HG03342 (cell line): Measurements from ENCODE around the gene TCEAL5.
"Not testable (repeated sequence)": the region's sequence is repeated elsewhere in the genome, so short reads cannot be mapped to it uniquely, and the experiment has no call there.

Source experiments
- ATAC-seq: cut with Tn5 transposase; IDR thresholded peaks from one replicate; pipeline ENCODE4 v1.9.1; 2021; ENCODE audit warnings: mild to moderate bottlenecking, moderate library complexity; ENCODE audit not compliant: unreplicated experiment

TCEAL5 gene

DNA sequence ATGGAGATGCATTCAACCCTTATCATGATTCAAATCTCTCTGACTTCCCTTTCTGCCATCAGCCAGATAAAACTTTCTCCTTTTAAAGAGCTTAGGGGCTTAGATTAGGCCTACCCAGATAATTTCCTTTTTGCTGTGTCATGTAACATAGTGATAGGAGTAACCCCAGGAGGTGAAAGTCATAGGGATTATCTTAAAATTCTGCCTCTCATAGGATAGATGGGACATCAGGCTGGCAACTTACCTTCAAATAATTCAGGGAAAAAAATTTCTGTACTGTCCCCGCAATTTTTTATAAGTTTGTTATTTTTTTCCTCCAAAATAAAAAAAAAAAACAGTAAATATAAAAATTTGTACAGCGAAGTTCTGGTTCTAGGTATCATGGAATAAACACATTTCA, 40.9 kb downstream of the TCEAL5 start:
- not testable (repeated sequence) for ATAC-seq

DNA sequence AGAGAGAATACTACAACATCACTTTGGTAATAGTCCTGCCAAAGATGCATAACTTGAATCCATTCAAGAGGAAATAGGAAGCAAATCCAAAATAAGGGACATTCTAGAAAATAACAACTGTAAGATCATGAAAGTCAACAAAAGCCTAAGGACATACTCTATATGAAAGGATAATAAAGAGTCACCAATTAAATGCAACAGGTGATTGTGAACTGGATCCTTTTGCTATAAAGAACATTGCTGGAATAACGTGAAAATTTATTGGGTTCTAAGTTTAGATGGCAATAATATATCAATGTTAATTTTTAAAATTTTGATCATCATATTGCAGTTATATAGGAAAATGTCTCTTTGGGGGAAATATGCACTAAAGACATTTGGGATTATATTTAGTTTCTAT, 41.7 kb downstream of the TCEAL5 start:
- no peak for ATAC-seq

DNA sequence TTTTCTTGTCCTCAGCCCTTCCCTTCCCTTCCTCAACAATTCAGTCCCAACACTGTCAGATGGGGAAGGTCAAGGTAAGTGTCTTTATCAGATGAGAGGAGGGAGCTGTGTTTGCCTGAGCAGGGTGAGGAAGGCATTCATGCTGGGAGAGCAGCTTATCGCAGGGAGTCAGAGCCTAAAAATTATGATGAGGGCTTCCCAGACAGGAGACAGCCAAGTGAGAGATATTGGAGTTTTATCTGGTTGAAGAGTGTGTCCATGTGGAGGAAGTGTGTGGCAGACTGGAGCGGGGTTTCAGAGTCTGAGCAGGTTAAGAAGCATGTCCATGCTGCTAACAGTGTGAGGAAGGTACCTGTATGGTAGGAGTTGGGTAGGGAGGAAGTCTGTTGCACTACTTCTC, 43.3 kb downstream of the TCEAL5 start:
- ATAC-seq = no peak

DNA sequence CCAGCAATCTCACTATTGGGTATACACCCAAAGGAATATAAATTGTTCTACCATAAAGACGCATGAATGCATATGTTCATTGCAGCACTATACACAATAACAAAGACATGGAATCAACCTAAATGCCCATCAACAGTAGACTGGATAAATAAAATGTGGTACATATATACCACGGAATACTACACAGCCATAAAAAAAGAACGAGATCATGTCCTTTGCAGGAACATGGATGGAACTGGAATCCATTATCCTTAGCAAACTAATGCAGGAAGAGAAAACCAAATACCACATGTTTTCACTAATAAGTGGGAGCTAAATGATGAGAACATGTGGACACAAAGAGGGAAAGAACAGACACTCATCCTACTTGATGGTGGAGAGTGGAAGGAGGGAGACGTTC, 50.6 kb downstream of the TCEAL5 start:
- ATAC-seq = not testable (repeated sequence)
